Neuron (in vitro differentiated cells): ENCODE measurements around the gene ZNF141.
"Not testable (repeated sequence)": the region's sequence is repeated elsewhere in the genome, so short reads cannot be mapped to it uniquely, and the experiment has no call there.

ENCODE experiments used
- H2AFZ ChIP-seq: one replicate; pipeline ENCODE4 v1.6.1; 2013; ENCODE audit warnings: low read depth, mild to moderate bottlenecking, inconsistent platforms, low read length, moderate library complexity
- H3K27me3 ChIP-seq: one replicate; pipeline ENCODE4 v1.6.1; 2013; ENCODE audit warnings: low read length; ENCODE audit not compliant: insufficient read depth
- H3K36me3 ChIP-seq: one replicate; pipeline ENCODE4 v1.6.1; 2013; ENCODE audit warnings: low read length; ENCODE audit not compliant: insufficient read depth
- H3K4me1 ChIP-seq: one replicate; pipeline ENCODE4 v1.6.1; 2013; ENCODE audit warnings: low read length; ENCODE audit not compliant: insufficient read depth
- H3K4me3 ChIP-seq: 2 replicates; pipeline ENCODE4 v1.5.1; 2013; ENCODE audit warnings: mild to moderate bottlenecking, low read length, moderate library complexity
- H3K9me3 ChIP-seq: one replicate; pipeline ENCODE4 v1.6.1; 2013; ENCODE audit warnings: low read length

Gene ZNF141

GRCh38 chr4:337143-337931 is at the start of gene ZNF141:
TSS of gene ZNF141 (plus strand) at chr4:337814. CDS start at chr4:337984, 170 bp downstream.
- Histone ChIP-seq H2AFZ (peak within 1 kb of the TSS; percentile 97), H3K36me3 (peaks cover 18% of the 10 kb centered on the region), H3K4me1 (peaks cover 9% of the 10 kb centered on the region), H3K4me3 (peak within 1 kb of the TSS; percentile 78), H3K9me3 (peaks cover 25% of the 10 kb centered on the region), H3K27me3 (no peaks in the 10 kb centered on the region)

DNA sequence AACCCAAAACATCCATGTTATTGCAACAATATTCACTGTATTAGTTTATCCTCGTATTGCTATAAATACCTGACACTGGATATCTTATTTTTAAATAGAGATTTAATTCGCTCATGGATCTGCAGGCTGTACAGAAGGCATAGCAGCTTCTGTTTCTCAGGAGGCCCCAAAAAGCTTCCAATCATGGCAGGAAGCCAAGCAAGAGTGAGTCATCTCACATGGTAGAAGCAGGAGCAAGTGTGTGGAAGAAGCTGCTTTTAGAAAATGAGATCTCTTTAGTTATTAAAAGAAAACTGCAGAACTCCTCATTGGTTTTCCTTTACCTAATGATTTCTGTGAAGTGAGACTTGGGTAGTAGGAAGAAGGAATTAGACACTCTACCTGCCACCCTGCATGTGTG is 48.7 kb upstream of the ZNF141 start:
- H3K27me3 ChIP-seq = no peaks in the 10 kb centered on the region
- H3K4me3 ChIP-seq = no peak overlapping the region
- H3K9me3 ChIP-seq = peaks cover 6% of the 10 kb centered on the region
- H3K4me1 ChIP-seq = no peaks in the 10 kb centered on the region
- no peaks in the 10 kb centered on the region for H3K36me3 ChIP-seq
- H2AFZ ChIP-seq = no peak overlapping the region

DNA sequence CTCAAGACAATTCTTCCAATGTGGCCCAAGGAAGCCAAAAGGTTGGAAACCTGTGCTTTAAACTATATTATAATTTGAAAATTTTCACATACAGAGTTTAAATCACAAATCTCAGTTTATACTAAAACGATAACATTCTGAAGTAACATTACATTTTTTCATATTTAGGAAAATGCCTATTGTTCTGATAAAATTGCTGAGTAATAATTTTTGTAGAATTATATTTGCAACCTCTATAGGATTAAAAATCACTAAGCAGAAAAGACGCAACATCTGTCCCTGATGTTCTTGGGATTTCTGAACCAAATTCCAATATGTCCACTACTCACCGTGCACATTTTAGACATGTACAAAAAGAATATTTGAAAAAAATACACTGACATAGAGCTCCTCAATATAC is 42.9 kb upstream of the ZNF141 start:
- Histone ChIP-seq H3K4me1 (no peaks in the 10 kb centered on the region), H3K27me3 (no peaks in the 10 kb centered on the region), H2AFZ (no peak overlapping the region), H3K4me3 (no peak overlapping the region), H3K36me3 (no peaks in the 10 kb centered on the region), H3K9me3 (peaks cover 11% of the 10 kb centered on the region)

- Histone ChIP-seq H2AFZ (no peak overlapping the region), H3K4me1 (no peaks in the 10 kb centered on the region), H3K36me3 (no peaks in the 10 kb centered on the region), H3K27me3 (no peaks in the 10 kb centered on the region), H3K4me3 (no peak overlapping the region), H3K9me3 (peaks cover 31% of the 10 kb centered on the region)
Observed at GRCh38 chr4:302381-302780, 35.2 kb upstream of the ZNF141 start.

DNA sequence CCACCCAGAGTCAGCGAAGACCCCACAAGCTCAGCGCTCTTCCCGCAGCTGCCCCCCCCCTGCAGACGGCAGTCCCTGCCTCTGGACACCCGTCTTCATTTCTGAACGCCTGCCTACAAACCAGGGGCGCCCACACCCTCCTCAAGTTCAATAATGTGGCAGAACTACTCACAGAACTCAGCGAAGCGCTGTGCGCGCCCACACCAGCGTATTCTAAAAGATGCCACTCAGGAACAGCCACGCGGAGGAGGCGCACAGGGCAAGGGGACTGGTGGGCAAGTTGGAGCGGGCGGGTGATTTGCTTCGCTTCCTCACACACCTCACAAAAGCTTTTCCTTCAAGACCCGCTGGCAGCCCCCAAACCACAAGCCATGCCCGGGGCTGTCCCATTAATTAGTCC is 33.1 kb upstream of the ZNF141 start:
- not testable (repeated sequence) for H3K27me3 ChIP-seq, H3K36me3 ChIP-seq, H3K4me1 ChIP-seq
- Histone ChIP-seq H2AFZ (peak overlapping the region; percentile 84), H3K4me3 (peak overlapping the region; percentile 54), H3K9me3 (peaks cover 26% of the 10 kb centered on the region)

- H3K36me3 ChIP-seq = no peaks in the 10 kb centered on the region
- H3K4me3 ChIP-seq = peak within 1 kb of the TSS; percentile 54
- H3K4me1 ChIP-seq = no peaks in the 10 kb centered on the region
- peaks cover 26% of the 10 kb centered on the region for H3K9me3 ChIP-seq
- no peaks in the 10 kb centered on the region for H3K27me3 ChIP-seq
- H2AFZ ChIP-seq = peak within 1 kb of the TSS; percentile 84
Observed at GRCh38 chr4:304969-305680, 32.5 kb upstream of the ZNF141 start, which contains the start of gene ZNF732. TSS of gene ZNF732 (minus strand) at chr4:305474. CDS start at chr4:305310, 164 bp downstream.

GRCh38 chr4:306551-306961 is 31.1 kb upstream of the ZNF141 start:
- peaks cover 24% of the 10 kb centered on the region for H3K9me3 ChIP-seq
- H3K27me3 ChIP-seq = no peaks in the 10 kb centered on the region
- no peaks in the 10 kb centered on the region for H3K4me1 ChIP-seq
- H3K36me3 ChIP-seq = no peaks in the 10 kb centered on the region
- no peak overlapping the region for H3K4me3 ChIP-seq
- H2AFZ ChIP-seq = no peak overlapping the region

DNA sequence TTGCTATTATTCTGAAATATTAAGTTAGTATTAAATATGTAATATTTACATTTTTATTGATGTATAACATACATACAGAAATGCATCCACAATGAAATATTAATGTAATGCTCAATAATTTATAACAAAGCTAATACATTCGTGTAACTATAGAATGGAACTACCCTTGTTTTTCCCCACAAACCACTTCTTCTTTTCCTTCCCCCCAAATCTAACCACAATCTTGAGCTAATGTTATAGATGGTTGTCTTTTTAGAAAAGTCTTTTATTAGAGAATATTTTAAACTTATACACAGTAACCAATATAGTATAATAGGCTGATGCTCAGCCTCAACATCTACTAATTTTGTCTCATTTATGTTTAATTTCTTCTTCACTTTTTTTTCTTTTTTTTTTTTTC is 27.8 kb upstream of the ZNF141 start:
- Histone ChIP-seq H2AFZ (no peak overlapping the region), H3K4me1 (no peaks in the 10 kb centered on the region), H3K9me3 (peaks cover 17% of the 10 kb centered on the region), H3K4me3 (no peak overlapping the region), H3K36me3 (no peaks in the 10 kb centered on the region), H3K27me3 (no peaks in the 10 kb centered on the region)

GRCh38 chr4:314296-314903 is 23.2 kb upstream of the ZNF141 start:
- peaks cover 11% of the 10 kb centered on the region for H3K9me3 ChIP-seq
- no peak overlapping the region for H2AFZ ChIP-seq
- H3K4me3 ChIP-seq = no peak overlapping the region
- no peaks in the 10 kb centered on the region for H3K27me3 ChIP-seq
- H3K36me3 ChIP-seq = no peaks in the 10 kb centered on the region
- H3K4me1 ChIP-seq = no peaks in the 10 kb centered on the region

GRCh38 chr4:328729-329128 is 8.9 kb upstream of the ZNF141 start:
- H3K9me3 ChIP-seq = peaks cover 5% of the 10 kb centered on the region
- no peaks in the 10 kb centered on the region for H3K4me1 ChIP-seq
- no peaks in the 10 kb centered on the region for H3K27me3 ChIP-seq
- no peaks in the 10 kb centered on the region for H3K36me3 ChIP-seq
- no peak overlapping the region for H3K4me3 ChIP-seq
- H2AFZ ChIP-seq = no peak overlapping the region

DNA sequence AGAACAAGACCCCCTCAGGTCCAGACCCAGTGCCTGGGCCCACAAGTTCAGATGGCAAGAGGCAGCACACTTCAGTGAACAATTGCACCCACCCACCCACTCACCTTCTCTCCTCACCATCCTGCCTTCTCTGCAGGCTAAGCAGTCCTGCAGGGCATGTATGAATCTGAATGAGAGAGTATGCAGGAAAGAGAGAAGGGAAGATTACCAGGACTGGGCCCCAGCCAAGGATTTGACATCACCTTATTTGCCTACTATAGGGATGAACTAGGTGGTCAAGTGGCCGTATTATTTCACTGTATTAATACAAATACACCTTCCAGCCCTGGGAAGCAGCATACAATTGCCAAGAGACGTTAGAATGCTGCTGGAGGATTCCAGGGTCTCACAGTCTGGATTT is 2.1 kb upstream of the ZNF141 start:
- Histone ChIP-seq H3K4me3 (no peak overlapping the region), H2AFZ (no peak overlapping the region), H3K36me3 (peaks cover 14% of the 10 kb centered on the region), H3K9me3 (peaks cover 14% of the 10 kb centered on the region), H3K4me1 (peaks cover 9% of the 10 kb centered on the region), H3K27me3 (no peaks in the 10 kb centered on the region)

- peak overlapping the region; percentile 97 for H2AFZ ChIP-seq
- H3K36me3 ChIP-seq = peaks cover 14% of the 10 kb centered on the region
- H3K9me3 ChIP-seq = peaks cover 18% of the 10 kb centered on the region
- peak overlapping the region; percentile 78 for H3K4me3 ChIP-seq
- H3K27me3 ChIP-seq = no peaks in the 10 kb centered on the region
- H3K4me1 ChIP-seq = peaks cover 9% of the 10 kb centered on the region
Observed at GRCh38 chr4:336099-336892, 1.3 kb upstream of the ZNF141 start.

- Histone ChIP-seq H2AFZ (peak overlapping the region; percentile 97), H3K4me1 (peaks cover 9% of the 10 kb centered on the region), H3K9me3 (peaks cover 20% of the 10 kb centered on the region), H3K36me3 (peaks cover 14% of the 10 kb centered on the region), H3K4me3 (peak overlapping the region; percentile 78), H3K27me3 (no peaks in the 10 kb centered on the region)
Observed at GRCh38 chr4:336893-337142, 796 bp upstream of the ZNF141 start.
